C4-2B (cell line): ENCODE measurements around the gene MGMT.

Experiments used
- H3K27ac ChIP-seq: fragments of 450-650 bp; 2 replicates; pipeline ENCODE4 v1.5.1; 2017
- CTCF ChIP-seq: fragments of 450-650 bp; conservative IDR thresholded peaks from 2 replicates; pipeline ENCODE4 v1.5.1; 2017; ENCODE audit warnings: mild to moderate bottlenecking
- ZFX ChIP-seq: fragments of 450-650 bp; IDR thresholded peaks from 2 replicates; pipeline ENCODE4 v1.6.1; 2017

MGMT gene

GRCh38 chr10:129598413-129598812, 131.4 kb downstream of the MGMT start:
- no peak for TF ChIP-seq ZFX
- no peak for TF ChIP-seq CTCF
- no peak overlapping the region for H3K27ac ChIP-seq

DNA sequence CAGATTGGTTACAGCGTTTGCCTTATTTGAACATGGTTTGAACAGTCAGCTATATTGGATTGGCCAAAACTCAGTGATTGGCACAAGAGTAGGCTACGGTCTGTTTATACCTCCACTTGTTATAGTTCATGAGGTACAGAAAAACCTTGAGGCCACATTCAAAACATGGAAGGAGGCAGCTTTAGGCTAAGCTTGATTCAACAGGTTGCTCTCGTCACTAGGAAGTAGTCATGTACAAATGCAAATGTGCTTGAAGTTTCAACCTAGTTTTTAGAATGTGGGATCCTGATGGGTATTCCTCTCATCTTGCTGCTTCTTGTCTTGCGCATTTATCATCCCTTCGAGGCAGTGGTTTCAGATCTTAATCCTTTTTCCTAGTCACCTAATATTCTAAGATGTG, 132.1 kb downstream of the MGMT start:
- no peak overlapping the region for H3K27ac ChIP-seq
- no peak for TF ChIP-seq CTCF

GRCh38 chr10:129601737-129602136, 134.7 kb downstream of the MGMT start:
- no peak overlapping the region for H3K27ac ChIP-seq

DNA sequence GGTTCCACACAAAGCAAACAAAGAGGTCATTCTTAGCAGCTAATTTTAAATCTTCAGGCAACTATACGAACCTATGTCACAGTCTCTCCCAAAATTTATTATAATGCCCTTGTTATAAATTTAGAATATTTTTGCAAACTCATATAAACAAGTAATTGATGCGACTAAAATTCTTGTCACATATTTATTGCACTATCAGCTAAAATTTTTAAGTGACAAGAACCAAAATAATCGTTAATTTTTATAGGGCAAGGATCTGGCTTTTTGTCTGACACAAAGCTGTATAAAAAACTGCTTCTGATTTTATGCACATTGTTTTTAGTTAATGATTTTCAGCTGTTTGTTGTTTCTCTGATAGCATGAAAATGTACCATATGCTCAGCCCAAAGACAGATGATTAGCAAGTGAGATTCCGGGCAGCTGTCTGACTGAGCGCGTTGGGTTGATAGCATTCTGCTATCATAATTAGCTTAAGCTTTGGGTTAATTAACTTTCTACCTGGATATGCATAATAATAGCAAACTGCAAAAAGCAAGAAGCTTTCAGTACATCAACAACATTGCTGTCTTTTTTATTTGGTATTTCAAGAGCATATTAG, 136.0 kb downstream of the MGMT start:
- H3K27ac ChIP-seq: no peak overlapping the region
- no peak for TF ChIP-seq CTCF
- TF ChIP-seq ZFX: no peak

More at GRCh38 chr10:129601737-129602136, 134.7 kb downstream of the MGMT start:
- TF ChIP-seq CTCF: no peak
- no peak for TF ChIP-seq ZFX

DNA sequence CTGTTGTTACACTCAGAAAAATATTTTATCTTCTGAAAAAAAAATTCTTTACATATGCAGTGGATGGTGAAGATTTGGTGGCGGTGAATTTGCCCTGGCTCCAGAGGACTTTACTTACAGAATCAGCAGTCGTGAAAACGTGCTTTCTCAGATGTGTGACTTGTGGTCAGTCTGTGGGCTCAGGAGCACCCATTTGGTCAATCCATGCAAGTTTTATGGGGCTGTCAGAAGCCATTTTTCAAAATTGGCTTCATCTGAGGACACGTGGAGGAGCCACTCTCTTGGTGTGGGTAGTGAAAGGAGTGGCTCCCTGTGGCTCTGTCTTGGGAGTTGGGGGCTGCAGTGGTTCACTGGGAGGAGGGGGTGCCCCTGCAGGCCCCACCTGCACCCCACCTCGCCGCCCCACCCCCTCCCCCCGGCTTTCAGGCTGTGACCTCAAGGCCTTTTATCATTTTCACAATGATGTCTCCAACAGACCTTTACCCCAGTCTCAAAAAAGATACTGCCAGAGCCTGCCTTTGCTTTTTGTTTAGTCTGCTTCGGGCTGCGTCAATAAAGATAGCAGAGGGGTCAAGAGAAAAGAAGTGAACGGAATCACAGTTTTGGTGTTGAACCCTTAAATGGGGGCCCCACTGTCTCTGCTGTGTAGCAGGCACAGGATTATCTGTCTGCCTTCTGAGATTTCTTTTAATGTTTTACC, 137.4 kb downstream of the MGMT start:
- no peak overlapping the region for H3K27ac ChIP-seq
- TF ChIP-seq ZFX: no peak
- TF ChIP-seq CTCF: no peak

DNA sequence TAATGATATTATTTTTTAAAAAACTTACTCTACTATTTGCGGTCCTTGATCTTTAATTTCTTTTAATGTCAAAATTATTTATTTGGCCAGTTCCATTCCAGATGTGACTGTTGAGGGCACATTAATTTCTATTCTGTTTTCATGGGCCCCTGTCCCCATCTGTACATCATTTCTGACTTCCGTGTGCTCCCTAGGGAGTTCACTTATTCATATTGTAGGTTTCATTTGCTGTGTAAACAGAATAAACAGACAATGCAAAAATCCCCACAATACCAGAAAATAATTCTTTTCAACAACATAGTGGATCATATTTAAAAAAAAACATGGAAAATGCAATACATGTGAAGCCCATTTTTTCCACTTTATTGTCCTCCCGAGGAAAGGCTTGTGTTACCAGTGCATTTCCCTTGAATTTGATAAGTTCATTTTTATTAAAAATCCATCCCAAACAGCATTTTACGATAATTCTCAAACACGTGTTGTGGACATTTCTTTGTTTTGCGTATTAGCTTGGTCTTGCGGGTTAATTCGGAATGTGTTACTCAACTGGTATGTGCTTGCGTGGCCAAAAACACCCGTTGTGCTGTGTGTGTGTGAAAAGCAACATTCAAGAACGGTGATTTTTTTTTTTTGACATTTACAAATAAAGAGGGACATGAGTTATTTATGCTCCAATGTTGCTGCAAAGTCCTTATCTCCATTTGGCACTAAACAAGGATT, 138.4 kb downstream of the MGMT start:
- H3K27ac ChIP-seq: no peak overlapping the region
- TF ChIP-seq CTCF (no peak), ZFX (no peak)

GRCh38 chr10:129605986-129606518, 139.0 kb downstream of the MGMT start:
- no peak for TF ChIP-seq CTCF
- TF ChIP-seq ZFX: no peak
- no peak overlapping the region for H3K27ac ChIP-seq
